Hematopoietic multipotent progenitor cell treated with erythropoietin and hydrocortisone succinate and interleukin-3 and kit ligand, for 17 days (in vitro differentiated cells): Measurements from ENCODE around the gene ASPA.
"Not testable (repeated sequence)": the region's sequence is repeated elsewhere in the genome, so short reads cannot be mapped to it uniquely, and the experiment has no call there.

Experiments
- DNase-seq: peaks from one replicate; pipeline ENCODE4 v3.0.0-alpha.2; 2015; ENCODE audit warnings: low spot score

Gene ASPA

DNA sequence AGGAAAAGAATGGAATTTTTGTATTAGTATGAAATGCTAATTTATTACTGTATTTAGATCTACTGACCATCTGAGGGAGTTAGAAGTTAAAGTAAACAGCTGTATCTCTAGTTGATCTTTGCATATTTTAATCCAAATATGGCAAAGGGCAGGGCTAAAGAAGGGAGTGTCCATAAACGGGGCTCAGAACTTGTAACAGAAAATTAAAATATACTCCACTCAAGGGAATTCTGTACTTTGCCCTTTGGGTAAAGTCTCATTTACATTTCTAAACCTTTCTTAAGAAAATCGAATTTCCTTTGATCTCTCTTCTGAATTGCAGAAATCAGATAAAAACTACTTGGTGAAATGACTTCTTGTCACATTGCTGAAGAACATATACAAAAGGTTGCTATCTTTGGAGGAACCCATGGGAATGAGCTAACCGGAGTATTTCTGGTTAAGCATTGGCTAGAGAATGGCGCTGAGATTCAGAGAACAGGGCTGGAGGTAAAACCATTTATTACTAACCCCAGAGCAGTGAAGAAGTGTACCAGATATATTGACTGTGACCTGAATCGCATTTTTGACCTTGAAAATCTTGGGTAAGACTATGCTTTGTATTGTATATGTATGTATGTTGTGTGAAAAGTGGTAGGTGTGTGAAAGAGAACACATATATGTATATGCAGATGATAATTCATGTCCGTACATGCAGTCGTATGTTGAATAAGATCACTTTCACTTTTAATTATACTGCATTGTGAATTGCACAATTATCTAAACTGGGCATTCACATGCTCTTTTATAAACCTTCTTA, at the start of gene ASPA:
Gene ASPA (plus strand): TSS at position 186 of the 799 bp plus-strand sequence. CDS start 163 bp downstream, at position 349.
- DNase-seq: no peak

DNA sequence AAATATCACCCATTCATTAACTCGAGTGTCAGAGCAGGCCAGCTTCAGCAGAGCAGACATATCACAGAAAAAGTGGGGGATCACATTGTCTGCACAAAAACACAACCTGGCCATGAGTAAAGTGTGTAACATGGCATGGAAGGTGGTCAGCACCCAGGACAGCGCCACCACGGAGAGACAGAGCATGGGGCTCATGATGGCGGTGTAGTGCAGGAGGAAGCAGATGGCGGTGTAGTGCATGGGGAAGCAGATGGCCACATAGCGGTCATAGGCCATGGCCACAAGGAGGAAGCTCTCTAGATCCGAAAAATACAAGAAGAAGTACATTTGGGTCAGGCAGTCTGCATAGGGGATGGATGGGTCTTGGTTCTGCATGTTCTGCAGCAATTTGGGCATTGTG, 42.6 kb upstream of the ASPA start:
- DNase-seq: not testable (repeated sequence)

GRCh38 chr17:3433741-3434140, 42.1 kb upstream of the ASPA start, which contains the start of gene OR1E2:
OR1E2 (minus strand) TSS chr17:3433841; CDS start chr17:3433841, 0 bp downstream.
- no peak for DNase-seq

DNA sequence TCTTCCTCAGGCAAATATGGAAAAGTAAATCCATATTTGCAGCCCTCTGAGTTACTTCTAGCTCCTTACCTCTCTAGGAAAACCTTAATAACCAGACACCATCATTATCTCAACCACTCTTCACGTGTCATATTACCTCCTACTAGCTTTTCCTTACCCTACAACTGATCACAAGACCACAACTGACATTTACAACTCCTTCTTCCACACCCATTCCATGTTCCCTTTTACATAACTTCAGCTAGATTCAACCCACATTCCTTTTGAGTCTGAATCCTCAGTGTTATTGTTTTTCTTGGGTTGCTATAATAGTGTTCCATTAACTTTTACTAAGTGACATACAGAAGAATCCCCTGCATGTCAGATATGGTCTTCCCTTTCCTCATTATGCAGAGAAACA, 37.4 kb upstream of the ASPA start:
- no peak for DNase-seq

- no peak for DNase-seq
These were observed 35.3 kb upstream of the ASPA start for GRCh38 chr17:3440451-3440850.

- DNase-seq: no peak
These were observed 28.2 kb upstream of the ASPA start for GRCh38 chr17:3447625-3448024.

GRCh38 chr17:3448059-3448665, 27.6 kb upstream of the ASPA start:
- DNase-seq: no peak

- not testable (repeated sequence) for DNase-seq
These were observed 9.4 kb upstream of the ASPA start for GRCh38 chr17:3466355-3466754.

GRCh38 chr17:3469529-3469928, 6.3 kb upstream of the ASPA start:
- DNase-seq: no peak

- no peak for DNase-seq
These were observed 4.2 kb upstream of the ASPA start, which contains the start of gene SPATA22 for GRCh38 chr17:3471599-3471998. SPATA22 (minus strand) TSS chr17:3471819; CDS start chr17:3469325, 2,494 bp downstream.

DNA sequence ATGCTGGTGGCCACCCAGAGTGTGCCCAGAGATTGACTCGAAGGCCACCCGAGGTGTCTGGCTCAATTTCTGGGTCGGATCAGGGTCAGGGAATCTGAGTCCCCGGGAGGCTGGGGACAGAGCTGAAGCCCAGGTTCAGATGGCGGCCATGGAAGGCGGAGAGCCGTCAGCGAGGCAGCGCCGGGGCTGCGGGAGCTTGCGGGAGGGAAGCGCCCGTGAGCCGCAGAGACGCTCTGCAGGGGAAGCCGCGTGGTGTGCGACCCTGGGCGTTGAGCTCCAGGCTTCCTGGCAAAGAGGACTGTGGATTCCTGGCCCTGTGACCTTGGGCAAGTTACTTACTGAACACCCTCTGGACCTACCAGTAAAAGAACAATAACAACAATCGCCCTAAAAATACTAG, 3.7 kb upstream of the ASPA start:
- DNase-seq: no peak

DNA sequence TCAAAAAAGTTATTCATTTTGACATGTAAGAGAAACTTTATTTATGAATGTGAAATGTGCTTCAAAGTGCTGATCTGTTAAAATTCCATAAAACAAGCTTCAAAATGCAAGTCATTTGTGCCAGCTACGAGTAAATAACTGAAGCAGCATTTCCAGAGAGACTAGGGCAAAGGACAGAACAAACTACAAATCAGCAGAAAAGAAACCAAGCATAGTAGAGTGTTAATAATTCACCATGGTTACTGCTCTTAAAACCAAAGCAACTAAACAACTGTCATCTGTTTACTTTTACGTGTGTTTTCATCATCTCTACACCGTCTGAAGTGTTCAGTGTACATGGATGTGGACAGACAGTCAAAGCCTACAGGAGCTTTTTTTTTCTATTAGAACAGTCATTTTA, 1.6 kb upstream of the ASPA start:
- DNase-seq: no peak

- no peak for DNase-seq
These were observed 529 bp upstream of the ASPA start for GRCh38 chr17:3475251-3475685.

GRCh38 chr17:3479988-3480387, 4.2 kb downstream of the ASPA start:
- DNase-seq: no peak

GRCh38 chr17:3482852-3483251, 7.1 kb downstream of the ASPA start:
- no peak for DNase-seq

DNA sequence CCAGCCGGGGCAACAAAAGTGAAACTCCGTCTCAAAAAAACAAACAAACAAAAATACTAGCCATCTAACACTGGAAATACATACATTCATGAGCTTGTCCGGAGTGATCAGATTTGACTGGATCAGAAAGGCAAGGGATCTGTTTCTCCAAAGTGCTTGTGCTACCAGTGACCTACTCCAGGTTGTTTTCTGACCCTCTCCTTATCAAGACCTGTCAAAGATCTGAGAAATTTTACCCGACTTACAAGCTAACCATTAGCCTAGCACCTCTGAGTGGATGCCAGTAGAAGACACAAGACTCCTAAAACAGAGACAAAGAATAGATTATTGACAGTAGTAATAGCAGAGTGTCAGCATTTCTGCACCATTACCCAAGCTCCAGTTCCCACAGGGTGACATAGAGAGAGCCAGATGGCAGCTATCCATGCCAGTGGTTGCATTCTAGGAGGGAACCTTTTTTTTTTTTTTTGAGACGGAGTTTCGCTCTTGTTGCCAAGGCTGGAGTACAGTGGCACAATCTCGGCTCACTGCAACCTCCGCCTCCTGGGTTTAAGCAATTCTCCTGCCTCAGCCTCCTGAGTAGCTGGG, 9.8 kb downstream of the ASPA start:
- DNase-seq: no peak

DNA sequence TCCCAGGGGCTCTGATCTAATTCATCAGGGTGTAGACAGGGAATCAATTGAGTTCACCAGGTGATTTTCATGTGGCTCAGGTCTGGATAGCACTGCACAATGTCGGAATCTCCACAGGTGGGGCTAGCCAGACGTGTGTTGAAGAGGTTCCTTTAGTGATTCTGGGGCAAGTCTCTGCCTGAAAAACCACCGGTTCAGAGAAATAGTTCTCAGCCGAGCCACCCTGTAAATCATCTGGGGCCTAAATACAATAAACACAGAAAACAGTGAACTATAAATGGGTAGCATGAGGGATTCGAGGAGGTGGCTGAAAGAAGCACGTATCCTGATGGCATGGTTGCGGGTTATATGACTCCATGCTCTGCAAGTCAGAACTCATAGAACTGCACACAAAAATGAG, 21.3 kb downstream of the ASPA start:
- no peak for DNase-seq

DNA sequence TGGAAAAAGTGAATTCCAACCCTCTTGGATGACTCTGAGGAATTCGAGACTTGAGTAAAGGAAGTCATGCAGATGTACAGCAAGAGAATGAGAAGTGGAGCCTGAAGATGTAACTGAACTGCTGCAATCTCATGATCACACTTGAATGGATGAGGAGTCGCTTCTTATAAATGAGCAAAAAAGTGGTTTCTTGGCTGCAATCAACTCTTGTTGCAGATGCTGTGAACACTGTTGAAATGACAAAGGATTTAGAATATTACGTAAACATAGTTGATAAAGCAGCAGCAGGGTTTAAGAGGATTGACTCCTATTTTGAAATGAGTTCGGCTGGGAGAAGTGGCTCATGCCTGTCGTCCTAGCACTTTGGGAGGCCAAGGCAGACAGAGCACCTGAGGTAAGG, 25.5 kb downstream of the ASPA start:
- DNase-seq: no peak

GRCh38 chr17:3502466-3502865, 26.7 kb downstream of the ASPA start:
- no peak for DNase-seq

DNA sequence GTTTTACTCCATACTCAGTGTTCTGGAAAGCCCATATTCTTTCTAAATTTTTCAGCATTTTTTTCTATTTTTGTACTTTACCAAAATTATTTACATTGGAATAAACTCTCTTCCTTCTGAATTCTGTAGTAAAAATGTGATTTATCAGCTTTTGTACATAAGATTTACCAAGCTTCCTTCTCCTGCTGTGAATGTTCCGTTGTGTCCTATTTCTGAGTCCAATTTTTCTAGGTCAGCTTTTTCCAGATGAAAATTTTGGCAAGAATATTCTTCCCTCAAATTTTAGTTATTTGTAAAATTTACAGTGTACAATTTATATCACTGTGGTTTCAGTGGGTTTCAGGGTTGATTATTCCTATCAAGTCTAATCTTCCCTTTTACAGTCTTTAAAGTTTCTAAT, 27.5 kb downstream of the ASPA start:
- DNase-seq: no peak

- no peak for DNase-seq
These were observed 29.2 kb downstream of the ASPA start for GRCh38 chr17:3505008-3505407.

- DNase-seq: no peak
These were observed 30.3 kb downstream of the ASPA start for GRCh38 chr17:3506054-3506453.

- DNase-seq: no peak
These were observed 31.3 kb downstream of the ASPA start for GRCh38 chr17:3507071-3507470.
